Liver (tissue), 9 donors: ENCODE results near the gene CSRP1. TPM values are rescaled to one million over a fixed set of nuclear protein-coding genes. Genes with fewer than 3 reads are reported as not detected.

Source experiments
- DNase-seq: peaks from one replicate; pipeline ENCODE4 v3.0.0-alpha.2; 2017; ENCODE audit warnings: low spot score
- H3K27ac ChIP-seq, 2 donors: one replicate each; pipeline ENCODE4 v1.7.0; 2013; ENCODE audit warnings: inconsistent platforms in 2 of 2, low read length in 2 of 2, control low read depth in 1 of 2, low read depth in 1 of 2, mild to moderate bottlenecking in 1 of 2
- H3K27me3 ChIP-seq, 4 donors: one replicate each; pipeline versions ENCODE4 v1.6.1 to v1.7.0; 2013; ENCODE audit warnings: low read length in 3 of 4, inconsistent platforms in 1 of 4, mild to moderate bottlenecking in 1 of 4, moderate library complexity in 1 of 4; ENCODE audit not compliant: control insufficient read depth in 4 of 4, insufficient read depth in 4 of 4
- H3K36me3 ChIP-seq, 4 donors: one replicate each; pipeline versions ENCODE4 v1.6.1 to v1.7.0; 2013; ENCODE audit warnings: low read length in 3 of 4, mild to moderate bottlenecking in 3 of 4, low read depth in 1 of 4, moderate library complexity in 1 of 4; ENCODE audit not compliant: control insufficient read depth in 4 of 4, insufficient read depth in 3 of 4
- H3K4me1 ChIP-seq, 4 donors: one replicate each; pipeline versions ENCODE4 v1.6.1 to v1.7.0; 2013; ENCODE audit warnings: low read length in 3 of 4, mild to moderate bottlenecking in 3 of 4, moderate library complexity in 1 of 4; ENCODE audit not compliant: control insufficient read depth in 4 of 4, insufficient read depth in 4 of 4
- H3K4me3 ChIP-seq, 3 donors: one replicate each; pipeline versions ENCODE4 v1.6.1 to v1.7.0; 2013; ENCODE audit warnings: low read length in 3 of 3, control low read depth in 1 of 3, low read depth in 1 of 3, mild to moderate bottlenecking in 1 of 3
- H3K9ac ChIP-seq, 2 donors: one replicate each; pipeline ENCODE4 v1.7.0; 2013; ENCODE audit warnings: low read length in 2 of 2, mild to moderate bottlenecking in 2 of 2, moderate library complexity in 2 of 2, control low read depth in 1 of 2, low read depth in 1 of 2
- H3K9me3 ChIP-seq, 4 donors: one replicate each; pipeline versions ENCODE4 v1.6.1 to v1.7.0; 2013; ENCODE audit warnings: low read length in 3 of 4; ENCODE audit not compliant: control insufficient read depth in 4 of 4
- ATF3 ChIP-seq: IDR thresholded peaks from 2 replicates; pipeline ENCODE4 v1.6.1; 2016; ENCODE audit warnings: antibody characterized with exemption
- EGR1 ChIP-seq, 2 donors: IDR thresholded peaks; 2 replicates each; pipeline ENCODE4 v1.6.1; 2016 to 2018; ENCODE audit warnings: antibody characterized with exemption in 2 of 2, low read depth in 2 of 2
- GABPA ChIP-seq, 2 donors: IDR thresholded peaks in 1 of 2; conservative IDR thresholded peaks in 1 of 2; 2 replicates each; pipeline ENCODE4 v1.6.1; 2016; ENCODE audit warnings: antibody characterized with exemption in 2 of 2, mild to moderate bottlenecking in 1 of 2, moderate library complexity in 1 of 2
- HNF4A ChIP-seq, 2 donors: conservative IDR thresholded peaks; 2 replicates each; pipeline ENCODE4 v1.6.1; 2016; ENCODE audit warnings: antibody characterized with exemption in 2 of 2, mild to moderate bottlenecking in 2 of 2
- MAX ChIP-seq: IDR thresholded peaks from 2 replicates; pipeline ENCODE4 v1.6.1; 2016; ENCODE audit warnings: antibody characterized with exemption
- NR2F2 ChIP-seq: IDR thresholded peaks from 2 replicates; pipeline ENCODE4 v1.6.1; 2016; ENCODE audit warnings: antibody characterized with exemption
- SP1 ChIP-seq: IDR thresholded peaks from 2 replicates; pipeline ENCODE4 v1.6.1; 2018; ENCODE audit warnings: antibody characterized with exemption, mild to moderate bottlenecking
- YY1 ChIP-seq: IDR thresholded peaks from 2 replicates; pipeline ENCODE4 v1.6.1; 2016; ENCODE audit warnings: antibody characterized with exemption, mild to moderate bottlenecking
- WGBS: extraction: QIAGEN DNeasy Blood & Tissue Kit; methylation state at CpG from one replicate; pipeline ENCODE4 v1.1.7; 2013; 5-methylcytosine and 5-hydroxymethylcytosine counted together
- polyA plus RNA-seq, 2 donors: library from polyadenylated mRNA; stranded (reverse) in 1 of 2; unstranded in 1 of 2; fragments of 200-250 nt in 1 of 2; fragments of >200 nt in 1 of 2; fragmentation: Nextera tagmentation in 1 of 2; extraction: Ambion mirVana in 1 of 2; gene quantifications; one replicate each; pipeline versions ENCODE4 v1.2.1 to v1.2.3, GENCODE V29; 2013 to 2015
- total RNA-seq, 2 donors: library from RNA; depleted of rRNA; stranded (reverse); fragments of >200 nt; gene quantifications; one replicate each; pipeline ENCODE4 v1.2.3, GENCODE V29; 2014
- TF ChIP-seq, protein P1 (sequence below): IDR thresholded peaks from 2 replicates; pipeline ENCODE4 v1.6.1; 2016; ENCODE audit warnings: antibody characterized with exemption, mild to moderate bottlenecking
- donor health status: healthy.
- donor health status: healthy.
- donor health status: healthy.
- donor health status: healthy.
- donor health status: healthy.

CSRP1 gene
- total and polyA plus RNA-seq, 4 donors = 42.7 to 96.9 (median 68.3) TPM

DNA sequence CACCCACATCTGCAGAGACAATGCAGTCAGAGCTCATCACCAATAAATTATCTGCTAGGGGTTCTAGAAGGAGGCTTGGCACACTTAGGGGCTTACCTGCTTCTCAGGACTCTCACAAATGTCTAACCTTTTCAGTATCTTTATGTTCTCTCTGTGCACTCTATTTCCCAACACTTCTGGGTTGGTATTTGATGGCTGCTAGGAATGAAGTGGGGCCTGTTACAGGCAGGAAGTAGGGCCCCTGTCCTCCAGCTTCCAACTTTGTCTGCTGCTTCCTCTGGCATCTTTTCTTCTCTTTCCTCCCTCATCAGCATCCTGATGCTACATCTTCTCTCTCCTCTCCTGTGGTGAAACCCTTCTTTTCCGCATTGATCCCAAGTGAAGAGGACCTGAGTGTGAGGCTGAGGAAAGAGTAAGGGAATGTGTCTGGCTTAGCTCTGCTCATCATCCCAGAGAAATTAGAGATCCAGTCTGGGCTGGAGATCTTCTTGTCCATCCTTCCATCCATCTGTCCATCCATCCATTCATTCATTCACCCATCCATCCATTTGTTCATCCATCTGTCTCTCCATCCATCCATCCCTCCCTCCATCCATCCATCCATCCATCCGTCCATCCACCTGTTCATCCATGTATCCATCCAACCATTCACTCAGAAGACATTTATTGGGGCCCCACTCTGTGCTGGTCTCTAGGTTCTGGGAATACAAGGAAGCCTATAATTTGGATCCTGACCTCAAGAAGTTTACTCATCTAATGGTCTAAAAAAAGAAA, 2.9 kb upstream of the CSRP1 start:
- Histone ChIP-seq H3K4me3 (no peak overlapping the region), H3K9me3 (no peaks in the 10 kb centered on the region), H3K27me3 (no peaks in the 10 kb centered on the region), H3K9ac (no peak overlapping the region), H3K4me1 (peaks cover 17 to 49% (median 40%) of the 10 kb centered on the region in 4 donors), H3K27ac (no peak overlapping the region), H3K36me3 (no peaks in the 10 kb centered on the region)
- WGBS = 98% methylated on average over 2 of the region's 2 CpGs
- no peak for DNase-seq
- TF ChIP-seq MAX (no peak), HNF4A (conservative IDR thresholded peaks at IDR 0.05) (no peak)

DNA sequence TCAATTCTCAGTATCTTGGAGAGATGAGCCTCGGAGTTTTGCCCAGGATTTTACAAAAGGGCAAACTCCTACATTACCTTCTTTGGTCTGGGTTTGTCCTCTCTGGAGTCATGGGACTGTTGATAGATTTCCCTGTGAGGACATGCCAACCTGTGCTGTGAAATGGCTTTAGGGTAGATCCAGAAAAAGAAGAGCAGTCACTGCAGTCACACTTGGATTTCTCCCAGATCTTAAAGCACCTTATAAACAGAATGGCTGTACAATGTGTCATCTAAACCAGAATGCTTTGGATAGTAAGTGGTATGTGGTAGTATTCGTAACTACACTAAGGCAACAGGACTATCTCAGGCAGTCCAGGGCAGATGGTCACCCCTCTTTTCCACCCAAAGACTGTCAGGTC, 1.9 kb upstream of the CSRP1 start:
- Histone ChIP-seq H3K27me3 (no peaks in the 10 kb centered on the region), H3K9me3 (no peaks in the 10 kb centered on the region), H3K9ac (no peak overlapping the region), H3K4me1 (peaks cover 20 to 57% (median 50%) of the 10 kb centered on the region in 4 donors), H3K36me3 (no peaks in the 10 kb centered on the region), H3K4me3 (no peak overlapping the region), H3K27ac (no peak overlapping the region)
- no peak for TF ChIP-seq EGR1 (IDR thresholded peaks at IDR 0.05; ENCODE audit: low read depth in 2 of 2)
- TF ChIP-seq, protein P1, sequence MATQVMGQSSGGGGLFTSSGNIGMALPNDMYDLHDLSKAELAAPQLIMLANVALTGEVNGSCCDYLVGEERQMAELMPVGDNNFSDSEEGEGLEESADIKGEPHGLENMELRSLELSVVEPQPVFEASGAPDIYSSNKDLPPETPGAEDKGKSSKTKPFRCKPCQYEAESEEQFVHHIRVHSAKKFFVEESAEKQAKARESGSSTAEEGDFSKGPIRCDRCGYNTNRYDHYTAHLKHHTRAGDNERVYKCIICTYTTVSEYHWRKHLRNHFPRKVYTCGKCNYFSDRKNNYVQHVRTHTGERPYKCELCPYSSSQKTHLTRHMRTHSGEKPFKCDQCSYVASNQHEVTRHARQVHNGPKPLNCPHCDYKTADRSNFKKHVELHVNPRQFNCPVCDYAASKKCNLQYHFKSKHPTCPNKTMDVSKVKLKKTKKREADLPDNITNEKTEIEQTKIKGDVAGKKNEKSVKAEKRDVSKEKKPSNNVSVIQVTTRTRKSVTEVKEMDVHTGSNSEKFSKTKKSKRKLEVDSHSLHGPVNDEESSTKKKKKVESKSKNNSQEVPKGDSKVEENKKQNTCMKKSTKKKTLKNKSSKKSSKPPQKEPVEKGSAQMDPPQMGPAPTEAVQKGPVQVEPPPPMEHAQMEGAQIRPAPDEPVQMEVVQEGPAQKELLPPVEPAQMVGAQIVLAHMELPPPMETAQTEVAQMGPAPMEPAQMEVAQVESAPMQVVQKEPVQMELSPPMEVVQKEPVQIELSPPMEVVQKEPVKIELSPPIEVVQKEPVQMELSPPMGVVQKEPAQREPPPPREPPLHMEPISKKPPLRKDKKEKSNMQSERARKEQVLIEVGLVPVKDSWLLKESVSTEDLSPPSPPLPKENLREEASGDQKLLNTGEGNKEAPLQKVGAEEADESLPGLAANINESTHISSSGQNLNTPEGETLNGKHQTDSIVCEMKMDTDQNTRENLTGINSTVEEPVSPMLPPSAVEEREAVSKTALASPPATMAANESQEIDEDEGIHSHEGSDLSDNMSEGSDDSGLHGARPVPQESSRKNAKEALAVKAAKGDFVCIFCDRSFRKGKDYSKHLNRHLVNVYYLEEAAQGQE = no peak
- WGBS = 90% methylated on average over 2 of the region's 2 CpGs
- DNase-seq = no peak

GRCh38 chr1:201507360-201507675, 395 bp upstream of the CSRP1 start:
- no peak for DNase-seq
- Histone ChIP-seq H3K9me3 (no peaks in the 10 kb centered on the region), H3K4me3 (peak overlapping the region; percentile 56 to 96 (median 87)), H3K4me1 (peaks cover 21 to 63% (median 56%) of the 10 kb centered on the region in 4 donors), H3K36me3 (no peaks in the 10 kb centered on the region), H3K27me3 (no peaks in the 10 kb centered on the region), H3K9ac (peak overlapping the region in 1 of 2 donors; percentile 45), H3K27ac (peak overlapping the region; percentile 93 to 97)
- peak; percentile 39 for TF ChIP-seq NR2F2
- no peak for TF ChIP-seq GABPA (IDR thresholded peaks at IDR 0.05 in 1 of 2, conservative IDR thresholded peaks at IDR 0.05 in 1 of 2)
- TF ChIP-seq, protein P1 = no peak
- TF ChIP-seq SP1 = no peak
- TF ChIP-seq ATF3 = no peak
- TF ChIP-seq YY1 = no peak
- 13% methylated on average over 11 of the region's 11 CpGs for WGBS
